GM13976 (cell line): ENCODE measurements around the gene FGF8.

Experiments
- DNase-seq: peaks from one replicate; pipeline ENCODE4 v3.0.0; 2012; ENCODE audit warnings: low spot score
- in situ Hi-C: fragments of 300-500 bp; cut with MboI; formaldehyde crosslinking; loops from one replicate; pipeline ENCODE4 v1.12.0; 2022; ENCODE audit warnings: low sequenced_read_pairs, mixed read lengths, inconsistent platforms; ENCODE audit not compliant: unreplicated experiment
- TF ChIP-seq, protein P1 (sequence below): IDR thresholded peaks from 2 replicates; pipeline ENCODE4 v1.5.1; 2012; ENCODE audit warnings: borderline replicate concordance, mild to moderate bottlenecking; ENCODE audit not compliant: insufficient read depth; ENCODE audit errors: extremely low read depth, missing control alignments, control extremely low read depth

The FGF8 gene

DNA sequence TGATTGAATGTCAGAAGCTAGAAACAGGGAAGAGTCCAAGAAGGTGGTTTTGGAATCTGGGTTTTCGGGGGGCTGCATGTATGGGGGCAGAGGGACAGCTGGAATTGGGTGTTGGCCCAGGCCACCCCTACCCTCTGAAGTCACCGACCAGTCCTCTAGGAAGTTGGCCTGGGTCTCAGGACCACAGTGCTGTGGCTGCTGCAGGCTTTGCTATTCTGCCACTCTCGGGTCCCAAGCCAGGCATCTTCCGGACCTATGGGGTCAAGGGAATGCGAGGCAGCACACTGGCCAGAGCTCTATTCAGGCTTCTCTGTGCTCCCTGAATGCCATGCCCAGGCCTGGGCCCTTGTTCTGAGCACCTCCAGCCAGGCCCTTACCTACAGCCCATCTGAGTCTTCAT lies 13.2 kb downstream of the FGF8 start:
- DNase-seq = no peak
- in situ Hi-C loops = no loop called here
- TF ChIP-seq, protein P1, sequence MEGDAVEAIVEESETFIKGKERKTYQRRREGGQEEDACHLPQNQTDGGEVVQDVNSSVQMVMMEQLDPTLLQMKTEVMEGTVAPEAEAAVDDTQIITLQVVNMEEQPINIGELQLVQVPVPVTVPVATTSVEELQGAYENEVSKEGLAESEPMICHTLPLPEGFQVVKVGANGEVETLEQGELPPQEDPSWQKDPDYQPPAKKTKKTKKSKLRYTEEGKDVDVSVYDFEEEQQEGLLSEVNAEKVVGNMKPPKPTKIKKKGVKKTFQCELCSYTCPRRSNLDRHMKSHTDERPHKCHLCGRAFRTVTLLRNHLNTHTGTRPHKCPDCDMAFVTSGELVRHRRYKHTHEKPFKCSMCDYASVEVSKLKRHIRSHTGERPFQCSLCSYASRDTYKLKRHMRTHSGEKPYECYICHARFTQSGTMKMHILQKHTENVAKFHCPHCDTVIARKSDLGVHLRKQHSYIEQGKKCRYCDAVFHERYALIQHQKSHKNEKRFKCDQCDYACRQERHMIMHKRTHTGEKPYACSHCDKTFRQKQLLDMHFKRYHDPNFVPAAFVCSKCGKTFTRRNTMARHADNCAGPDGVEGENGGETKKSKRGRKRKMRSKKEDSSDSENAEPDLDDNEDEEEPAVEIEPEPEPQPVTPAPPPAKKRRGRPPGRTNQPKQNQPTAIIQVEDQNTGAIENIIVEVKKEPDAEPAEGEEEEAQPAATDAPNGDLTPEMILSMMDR = no peak

DNA sequence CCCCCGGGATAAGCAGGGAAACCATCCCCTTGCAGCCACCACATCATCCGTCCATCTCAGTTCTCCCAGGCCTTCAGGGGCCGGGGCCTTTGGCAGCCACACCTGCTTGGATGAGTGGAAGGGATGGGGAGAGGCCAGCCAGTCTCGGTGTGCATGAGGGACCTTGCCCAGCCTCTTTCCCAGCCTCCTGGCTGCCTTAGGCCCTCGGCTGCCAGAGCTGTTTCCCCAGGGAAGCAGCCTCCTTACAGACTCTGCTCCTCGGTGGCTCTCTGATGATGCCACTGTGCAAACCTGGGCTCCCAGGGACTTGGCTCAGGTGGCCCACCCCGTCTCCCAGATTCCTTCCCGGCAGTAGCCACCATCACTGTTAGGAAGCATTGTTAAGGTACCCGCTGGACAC lies 14.7 kb downstream of the FGF8 start:
- TF ChIP-seq, protein P1 = no peak
- no peak for DNase-seq
- in situ Hi-C loops = no loop called here

DNA sequence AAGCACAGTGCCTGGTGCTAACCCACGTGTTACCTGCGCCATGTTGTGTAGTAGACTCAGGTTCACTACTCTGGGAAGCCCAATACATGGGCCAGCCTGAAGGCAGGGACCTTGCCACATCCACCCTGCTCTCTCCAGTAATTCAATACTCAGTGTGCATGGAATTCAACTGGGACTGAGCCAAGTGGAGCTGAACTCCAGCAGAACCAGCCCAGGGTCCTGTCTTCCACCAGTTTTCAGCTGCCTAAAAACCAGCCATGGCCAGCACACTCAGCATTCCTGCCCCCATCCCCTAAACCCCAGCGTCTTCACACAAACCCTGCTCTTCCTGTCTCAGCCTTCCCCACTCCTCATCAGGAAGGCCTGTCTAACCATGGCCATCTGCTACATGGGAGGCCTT lies 15.4 kb downstream of the FGF8 start:
- DNase-seq = no peak
- in situ Hi-C loops = no loop called here
- TF ChIP-seq, protein P1 = no peak

DNA sequence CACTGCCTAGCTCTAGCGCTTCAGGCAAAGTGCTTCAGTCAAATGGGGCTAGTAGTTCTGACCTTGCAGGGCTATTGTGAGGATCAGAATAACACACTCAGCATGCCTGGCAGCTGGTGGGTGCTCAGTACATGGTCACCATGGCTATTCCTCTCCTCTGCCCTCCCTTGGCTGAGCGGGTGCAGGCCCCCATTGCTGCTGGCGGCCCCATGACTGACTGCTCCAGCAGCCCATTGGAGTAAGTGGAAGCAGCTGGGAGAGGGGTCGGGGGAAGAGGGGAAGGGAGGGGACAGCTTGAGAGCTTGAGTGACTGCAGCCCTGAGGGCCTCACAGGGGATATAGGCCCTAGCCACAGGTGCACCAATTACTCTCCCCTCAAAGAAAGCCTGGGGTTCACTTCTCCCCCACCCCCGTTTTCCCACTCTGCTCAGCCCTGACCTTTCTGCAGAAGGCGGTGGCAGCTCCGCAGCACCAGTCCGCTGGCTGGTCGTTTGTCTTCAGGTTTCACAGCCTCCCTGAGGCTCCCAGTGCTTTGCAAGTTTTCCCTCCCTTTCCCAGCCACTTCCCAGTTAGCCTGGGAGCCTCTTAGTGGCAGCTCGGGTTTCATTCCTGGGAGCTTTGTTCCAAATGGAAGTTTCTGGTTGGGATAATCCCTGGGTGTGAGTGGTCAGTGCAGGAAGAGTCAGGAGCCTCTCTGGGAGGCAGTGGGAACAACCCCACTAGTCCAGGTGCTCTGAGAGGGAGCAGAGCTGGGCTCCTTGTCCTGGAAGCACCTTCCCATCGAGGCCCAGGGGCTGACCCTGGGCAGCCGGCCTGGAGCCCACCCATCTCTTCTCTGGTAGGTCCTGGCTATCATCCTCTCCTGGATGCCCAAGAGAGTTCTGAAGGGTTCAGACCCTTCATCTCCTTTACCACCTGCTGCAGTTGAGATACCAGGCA lies 16.3 kb downstream of the FGF8 start:
- DNase-seq = no peak
- TF ChIP-seq, protein P1 = no peak
- in situ Hi-C loops = no loop called here

DNA sequence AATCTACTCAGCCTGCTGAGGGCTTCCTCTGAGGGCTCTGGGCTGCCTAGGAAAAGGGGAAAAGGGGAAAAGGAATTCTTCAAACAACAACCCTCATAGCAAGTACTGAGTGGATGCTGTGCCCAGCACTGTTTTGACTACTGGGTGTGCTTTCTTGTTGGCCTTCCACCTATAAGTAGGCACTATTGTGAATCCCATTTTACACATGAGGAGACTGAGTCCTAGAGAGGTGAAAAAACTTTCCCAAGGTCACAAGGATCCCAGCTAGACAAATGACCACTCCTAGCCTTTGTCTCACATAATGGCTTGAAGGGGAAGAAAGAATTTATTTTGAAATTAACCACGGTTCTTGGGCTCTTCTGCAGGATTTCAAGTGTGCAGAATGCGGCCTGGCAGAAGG lies 17.1 kb downstream of the FGF8 start:
- DNase-seq = no peak
- TF ChIP-seq, protein P1 = no peak
- in situ Hi-C loops = no loop called here

DNA sequence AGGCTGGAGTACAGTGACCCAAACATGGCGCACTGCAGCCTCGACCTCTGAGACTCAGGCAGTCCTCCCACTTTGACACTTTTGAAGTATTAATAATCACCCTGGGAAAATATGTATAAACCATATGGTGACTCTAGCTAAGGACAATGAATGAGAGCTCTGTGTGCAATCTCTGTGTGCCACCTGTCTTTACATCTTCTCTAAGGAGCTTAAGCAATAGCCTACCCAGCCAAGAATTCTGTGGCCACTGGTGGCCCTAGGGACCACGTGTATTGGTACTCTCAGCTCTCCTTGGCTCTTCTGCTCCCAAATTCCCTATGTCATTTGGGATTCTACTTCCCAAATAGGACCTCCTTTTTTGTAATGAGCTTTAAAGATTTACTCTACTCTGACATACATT lies 23.7 kb downstream of the FGF8 start:
- DNase-seq = no peak
- TF ChIP-seq, protein P1 = no peak
- in situ Hi-C loops = no loop called here
